ENCODE results near the gene HAVCR1.

GRCh38 chr5:157020511-157021222 lies 38.2 kb downstream of the HAVCR1 start:
- TF ChIP-seq ZNF384 (IDR thresholded peaks at IDR 0.05) (no peak), FOXA1 (IDR thresholded peaks at IDR 0.05) (no peak), SP1 (IDR thresholded peaks at IDR 0.05) (no peak), BHLHE40 (IDR thresholded peaks at IDR 0.05; ENCODE audit: borderline replicate concordance) (no peak), HDGF (IDR thresholded peaks at IDR 0.05; ENCODE audit: borderline replicate concordance) (no peak), ELF4 (IDR thresholded peaks at IDR 0.05) (no peak), TARDBP (IDR thresholded peaks at IDR 0.05) (no peak), FOXK2 (IDR thresholded peaks at IDR 0.05) (no peak)

Measured in HEK293T (cell line).